ENCODE data around the gene APOBEC4. TPM values are rescaled to one million over a fixed set of nuclear protein-coding genes. Genes with fewer than 3 reads are reported as not detected.

Gene APOBEC4
- total RNA-seq, 4 donors from 2014 or later = 0.14 TPM; not detected in 3

- no peak overlapping the region for H3K4me3 ChIP-seq
- H3K36me3 ChIP-seq = no peaks in the 10 kb centered on the region
- 38 to 65% methylated on average over 3 to 4 of the region's 4 CpGs for WGBS, 2 donors (ENCODE audit: low coverage in 1 of 2)
- H3K9me3 ChIP-seq = no peaks in the 10 kb centered on the region
- no peak overlapping the region for H3K27ac ChIP-seq
- DNase-seq = no peak
- TF ChIP-seq POLR2A (IDR thresholded peaks at IDR 0.05) (no peak), POLR2AphosphoS5 (IDR thresholded peaks at IDR 0.05) (no peak), EP300 (IDR thresholded peaks at IDR 0.05; ENCODE audit: low read depth) (no peak), CTCF (IDR thresholded peaks at IDR 0.05) (no peak)
- no peaks in the 10 kb centered on the region for H3K4me1 ChIP-seq
- in situ Hi-C loops (cut with MboI; ENCODE audit: low pct_ligation_motif_present in 1 of 4, low pct_unique_long_range_greater_than_20kb in 1 of 4, low sequenced_read_pairs in 3 of 4) (loop anchor here in 1 of 4 donors (25.0 kb wide), 1 partner anchor 213 kb away; no protein-coding TSS in a partner anchor), intact Hi-C loops (cut with DNase I; ENCODE audit: low total_unique reads) (no loop called here)
- H3K27me3 ChIP-seq = no peaks in the 10 kb centered on the region
Measured at GRCh38 chr1:183699616-183700160, 46.6 kb upstream of the APOBEC4 start.

GRCh38 chr1:183697814-183698590, 44.9 kb upstream of the APOBEC4 start:
- intact Hi-C loops (cut with DNase I; ENCODE audit: low total_unique reads) (no loop called here), in situ Hi-C loops (cut with MboI; ENCODE audit: low pct_ligation_motif_present in 1 of 4, low pct_unique_long_range_greater_than_20kb in 1 of 4, low sequenced_read_pairs in 3 of 4) (loop anchor here in 1 of 4 donors (25.0 kb wide), 1 partner anchor 214 kb away; no protein-coding TSS in a partner anchor)
- Histone ChIP-seq H3K27ac (no peak overlapping the region), H3K27me3 (no peaks in the 10 kb centered on the region), H3K4me1 (no peaks in the 10 kb centered on the region), H3K9me3 (no peaks in the 10 kb centered on the region), H3K36me3 (no peaks in the 10 kb centered on the region), H3K4me3 (no peak overlapping the region)
- WGBS, 2 donors (ENCODE audit: low coverage in 1 of 2) = 74 to 97% methylated on average over 3 of the region's 3 CpGs
- DNase-seq = no peak
- TF ChIP-seq EP300 (IDR thresholded peaks at IDR 0.05; ENCODE audit: low read depth) (no peak), POLR2A (IDR thresholded peaks at IDR 0.05) (no peak), POLR2AphosphoS5 (IDR thresholded peaks at IDR 0.05) (no peak), CTCF (IDR thresholded peaks at IDR 0.05) (no peak)

GRCh38 chr1:183696981-183697380, 43.9 kb upstream of the APOBEC4 start:
- WGBS, 2 donors (ENCODE audit: low coverage in 1 of 2) = 90 to 91% methylated on average over 2 to 3 of the region's 3 CpGs
- TF ChIP-seq CTCF (IDR thresholded peaks at IDR 0.05) = no peak
- TF ChIP-seq EP300 (IDR thresholded peaks at IDR 0.05; ENCODE audit: low read depth) = no peak
- no peak for TF ChIP-seq POLR2AphosphoS5 (IDR thresholded peaks at IDR 0.05)
- TF ChIP-seq POLR2A (IDR thresholded peaks at IDR 0.05) = no peak
- intact Hi-C loops (cut with DNase I; ENCODE audit: low total_unique reads) (no loop called here), in situ Hi-C loops (cut with MboI; ENCODE audit: low pct_ligation_motif_present in 1 of 4, low pct_unique_long_range_greater_than_20kb in 1 of 4, low sequenced_read_pairs in 3 of 4) (loop anchor here in 1 of 4 donors (25.0 kb wide), 1 partner anchor 215 kb away; no protein-coding TSS in a partner anchor)
- Histone ChIP-seq H3K27me3 (no peaks in the 10 kb centered on the region), H3K4me1 (no peaks in the 10 kb centered on the region), H3K36me3 (no peaks in the 10 kb centered on the region), H3K9me3 (no peaks in the 10 kb centered on the region), H3K27ac (no peak overlapping the region), H3K4me3 (no peak overlapping the region)
- no peak for DNase-seq

- Histone ChIP-seq H3K9me3 (no peaks in the 10 kb centered on the region), H3K36me3 (no peaks in the 10 kb centered on the region), H3K4me3 (no peak overlapping the region), H3K4me1 (no peaks in the 10 kb centered on the region), H3K27ac (no peak overlapping the region), H3K27me3 (no peaks in the 10 kb centered on the region)
- TF ChIP-seq POLR2A (IDR thresholded peaks at IDR 0.05) (no peak), EP300 (IDR thresholded peaks at IDR 0.05; ENCODE audit: low read depth) (no peak), CTCF (IDR thresholded peaks at IDR 0.05) (no peak), POLR2AphosphoS5 (IDR thresholded peaks at IDR 0.05) (no peak)
- in situ Hi-C loops (cut with MboI; ENCODE audit: low pct_ligation_motif_present in 1 of 4, low pct_unique_long_range_greater_than_20kb in 1 of 4, low sequenced_read_pairs in 3 of 4) (loop anchor here in 1 of 4 donors (25.0 kb wide), 1 partner anchor 218 kb away; no protein-coding TSS in a partner anchor), intact Hi-C loops (cut with DNase I; ENCODE audit: low total_unique reads) (no loop called here)
- DNase-seq = no peak
Measured at GRCh38 chr1:183694755-183695154, 41.6 kb upstream of the APOBEC4 start.

Measured in transverse colon (tissue), 4 donors.